Erythroblast (primary cell): Measurements from ENCODE around the gene ARHGAP26.

Experiments used
- GATA1 ChIP-seq: IDR thresholded peaks from 2 replicates; pipeline ENCODE4 v1.6.1; 2011; ENCODE audit warnings: low read depth, mild to moderate bottlenecking, control low read depth, low read length, moderate library complexity
- POLR2A ChIP-seq: IDR thresholded peaks from 2 replicates; pipeline ENCODE4 v1.6.1; 2011; ENCODE audit warnings: mild to moderate bottlenecking, low read length

- TF ChIP-seq POLR2A (no peak), GATA1 (no peak)
Measured at GRCh38 chr5:142908659-142909058, 138.5 kb downstream of the ARHGAP26 start.
